Muscle of leg (tissue), 11 donors: ENCODE data around the gene TCF15. TPM values are rescaled to one million over a fixed set of nuclear protein-coding genes. Genes with fewer than 3 reads are reported as not detected.
A peak's percentile ranks its signal among the peaks of the same experiment; 100 is the strongest.

Experiments
- DNase-seq: peaks from one replicate; pipeline ENCODE4 v3.0.0; 2013
- H3K27ac ChIP-seq: one replicate; pipeline ENCODE4 v1.5.1; 2013; ENCODE audit warnings: mild to moderate bottlenecking, low read length, control low read depth
- H3K27me3 ChIP-seq: one replicate; pipeline ENCODE4 v1.6.1; 2013; ENCODE audit warnings: low read length; ENCODE audit not compliant: control insufficient read depth, insufficient read depth
- H3K36me3 ChIP-seq: one replicate; pipeline ENCODE4 v1.6.1; 2013; ENCODE audit warnings: low read length; ENCODE audit not compliant: control insufficient read depth, insufficient read depth
- H3K4me1 ChIP-seq: one replicate; pipeline ENCODE4 v1.6.1; 2013; ENCODE audit warnings: low read length; ENCODE audit not compliant: control insufficient read depth, insufficient read depth
- H3K4me3 ChIP-seq: one replicate; pipeline ENCODE4 v1.5.1; 2013; ENCODE audit warnings: low read length, control low read depth
- H3K9me3 ChIP-seq: replicated peaks from 2 replicates; pipeline ENCODE4 v1.6.1; 2013; ENCODE audit warnings: low read depth, low read length; ENCODE audit not compliant: control insufficient read depth
- WGBS: methylation state at CpG from one replicate; pipeline ENCODE4 v1.1.5; 2013; ENCODE audit warnings: missing lambda C conversion rate; ENCODE audit not compliant: insufficient coverage; 5-methylcytosine and 5-hydroxymethylcytosine counted together
- polyA plus RNA-seq, 8 donors: library from polyadenylated mRNA; unstranded; fragments of 120-200 nt; gene quantifications; one replicate each; pipeline versions ENCODE4 v1.2.1 to v1.2.3, GENCODE V29; 2013; ENCODE audit warnings: inconsistent platforms in 1 of 8, low replicate concordance in 1 of 8; ENCODE audit not compliant: insufficient read length in 8 of 8, insufficient read depth in 1 of 8
- total RNA-seq: library from RNA; stranded (reverse); fragments of 120-200 nt; gene quantifications from one replicate; pipeline ENCODE4 v1.2.4, GENCODE V29; 2013

The TCF15 gene
- total and polyA plus RNA-seq, 9 donors, result 3.5 to 7.9 (median 5.4) TPM

GRCh38 chr20:600141-600540 lies 10.0 kb downstream of the TCF15 start:
- Histone ChIP-seq H3K27me3 (no peaks in the 10 kb centered on the region), H3K4me1 (peaks cover 50% of the 10 kb centered on the region), H3K36me3 (no peaks in the 10 kb centered on the region), H3K9me3 (no peaks in the 10 kb centered on the region), H3K27ac (no peak overlapping the region), H3K4me3 (no peak overlapping the region)
- no peak for DNase-seq
- WGBS, result 90% methylated on average over 2 of the region's 2 CpGs

- H3K27me3 ChIP-seq, result no peaks in the 10 kb centered on the region
- WGBS, result 31% methylated on average over 9 of the region's 13 CpGs
- no peaks in the 10 kb centered on the region for H3K36me3 ChIP-seq
- H3K27ac ChIP-seq, result no peak overlapping the region
- peaks cover 41% of the 10 kb centered on the region for H3K4me1 ChIP-seq
- no peaks in the 10 kb centered on the region for H3K9me3 ChIP-seq
- no peak overlapping the region for H3K4me3 ChIP-seq
- DNase-seq, result no peak
These were observed 11.8 kb downstream of the TCF15 start for GRCh38 chr20:598133-598850.

GRCh38 chr20:597560-597959 lies 12.5 kb downstream of the TCF15 start:
- no peak for DNase-seq
- H3K27me3 ChIP-seq, result no peaks in the 10 kb centered on the region
- no peak overlapping the region for H3K27ac ChIP-seq
- peaks cover 33% of the 10 kb centered on the region for H3K4me1 ChIP-seq
- H3K4me3 ChIP-seq, result no peak overlapping the region
- no peaks in the 10 kb centered on the region for H3K9me3 ChIP-seq
- WGBS, result no CpG with 5 or more reads among the region's 2 CpGs
- no peaks in the 10 kb centered on the region for H3K36me3 ChIP-seq

GRCh38 chr20:595330-596308 lies 14.5 kb downstream of the TCF15 start:
- H3K9me3 ChIP-seq, result no peaks in the 10 kb centered on the region
- 23% methylated on average over 10 of the region's 24 CpGs for WGBS
- no peak overlapping the region for H3K4me3 ChIP-seq
- peak overlapping the region; percentile 64 for H3K27ac ChIP-seq
- peaks cover 24% of the 10 kb centered on the region for H3K4me1 ChIP-seq
- peak; percentile 94 for DNase-seq
- H3K36me3 ChIP-seq, result no peaks in the 10 kb centered on the region
- no peaks in the 10 kb centered on the region for H3K27me3 ChIP-seq

GRCh38 chr20:592506-592905 lies 17.6 kb downstream of the TCF15 start:
- peaks cover 26% of the 10 kb centered on the region for H3K4me1 ChIP-seq
- 100% methylated on average over 3 of the region's 7 CpGs for WGBS

GRCh38 chr20:591941-592340 lies 18.2 kb downstream of the TCF15 start:
- no peaks in the 10 kb centered on the region for H3K36me3 ChIP-seq
- no peak overlapping the region for H3K27ac ChIP-seq
- peaks cover 25% of the 10 kb centered on the region for H3K4me1 ChIP-seq
- 78% methylated on average over 4 of the region's 5 CpGs for WGBS
- no peak for DNase-seq
- H3K4me3 ChIP-seq, result no peak overlapping the region
- H3K9me3 ChIP-seq, result no peaks in the 10 kb centered on the region
- no peaks in the 10 kb centered on the region for H3K27me3 ChIP-seq

More at GRCh38 chr20:592506-592905, 17.6 kb downstream of the TCF15 start:
- Histone ChIP-seq H3K4me3 (no peak overlapping the region), H3K27me3 (no peaks in the 10 kb centered on the region), H3K36me3 (no peaks in the 10 kb centered on the region), H3K9me3 (no peaks in the 10 kb centered on the region), H3K27ac (no peak overlapping the region)
- DNase-seq, result no peak

- H3K9me3 ChIP-seq, result no peaks in the 10 kb centered on the region
- DNase-seq, result no peak
- 77% methylated on average over 3 of the region's 10 CpGs for whole genome bisulfite sequencing
- no peak overlapping the region for H3K4me3 ChIP-seq
- no peaks in the 10 kb centered on the region for H3K36me3 ChIP-seq
- H3K27me3 ChIP-seq, result no peaks in the 10 kb centered on the region
- peaks cover 8% of the 10 kb centered on the region for H3K4me1 ChIP-seq
- H3K27ac ChIP-seq, result peak overlapping the region; percentile 60
These were observed 21.0 kb downstream of the TCF15 start for GRCh38 chr20:588932-589672.

GRCh38 chr20:588476-588875 lies 21.6 kb downstream of the TCF15 start:
- DNase-seq, result no peak
- no peaks in the 10 kb centered on the region for H3K36me3 ChIP-seq
- H3K9me3 ChIP-seq, result no peaks in the 10 kb centered on the region
- H3K4me3 ChIP-seq, result no peak overlapping the region
- peaks cover 8% of the 10 kb centered on the region for H3K4me1 ChIP-seq
- H3K27ac ChIP-seq, result peak overlapping the region; percentile 60
- WGBS, result no CpG with 5 or more reads among the region's 3 CpGs
- H3K27me3 ChIP-seq, result no peaks in the 10 kb centered on the region

- H3K9me3 ChIP-seq, result no peaks in the 10 kb centered on the region
- 62% methylated on average over 5 of the region's 7 CpGs for WGBS
- peaks cover 8% of the 10 kb centered on the region for H3K4me1 ChIP-seq
- H3K4me3 ChIP-seq, result no peak overlapping the region
- no peak for DNase-seq
- H3K27ac ChIP-seq, result no peak overlapping the region
- H3K36me3 ChIP-seq, result no peaks in the 10 kb centered on the region
- H3K27me3 ChIP-seq, result no peaks in the 10 kb centered on the region
These were observed 25.2 kb downstream of the TCF15 start for GRCh38 chr20:584971-585301.
